PC-3 (cell line): ENCODE data around the gene HCN4. TPM values are rescaled to one million over a fixed set of nuclear protein-coding genes. Genes with fewer than 3 reads are reported as not detected.

ENCODE experiments used
- ATAC-seq: fragments of 200-7000 bp; cut with Tn5 transposase; 2 replicates; pipeline ENCODE4 v1.9.1; 2020; ENCODE audit warnings: mild to moderate bottlenecking, moderate library complexity
- BruUV-seq: library from RNA; stranded (reverse); fragments of 400-500 nt; replicated peaks from 2 replicates; lab custom pipeline; 2021; lab: Mats Ljungman, UMichigan
- CTCF ChIA-PET: fragments of 300-600 bp; sonication (Branson Sonifier 250); formaldehyde crosslinking; loops from one replicate; lab custom pipeline; 2022; ENCODE audit warnings: antibody characterized with exemption; lab: Charles Lee
- POLR2A ChIA-PET: fragments of 300-600 bp; sonication (Branson Sonifier 250); formaldehyde crosslinking; loops from one replicate; lab custom pipeline; 2022; ENCODE audit warnings: antibody characterized with exemption; ENCODE audit not compliant: unreplicated experiment; lab: Charles Lee
- DNase-seq: peaks from one replicate; pipeline ENCODE4 v3.0.0-alpha.2; 2015
- H2AFZ ChIP-seq: fragments of 300-600 bp; sonication (generic); 2 replicates; pipeline ENCODE4 v1.6.0; 2016; ENCODE audit warnings: antibody characterized with exemption, low read length
- H3F3A ChIP-seq: fragments of 300-600 bp; sonication (generic); one replicate; pipeline ENCODE4 v1.6.0; 2017; ENCODE audit warnings: antibody characterized with exemption, low read length, control low read depth, mild to moderate bottlenecking; ENCODE audit not compliant: unreplicated experiment
- H3K27ac ChIP-seq: fragments of 300-600 bp; sonication (generic); 2 replicates; pipeline ENCODE4 v1.5.1; 2016; ENCODE audit warnings: mild to moderate bottlenecking, low read length
- H3K27me3 ChIP-seq: fragments of 300-600 bp; sonication (generic); 2 replicates; pipeline ENCODE4 v1.6.1; 2016; ENCODE audit warnings: low read length, mixed read lengths
- H3K36me3 ChIP-seq: fragments of 300-600 bp; sonication (generic); 2 replicates; pipeline ENCODE4 v1.6.1; 2016; ENCODE audit warnings: low read depth, mixed run types, low read length, mixed read lengths
- H3K4me1 ChIP-seq: fragments of 300-600 bp; sonication (generic); 2 replicates; pipeline ENCODE4 v1.5.1; 2016; ENCODE audit warnings: low read length; ENCODE audit not compliant: insufficient read depth
- H3K4me2 ChIP-seq: fragments of 300-600 bp; sonication (generic); 2 replicates; pipeline ENCODE4 v1.6.0; 2016; ENCODE audit warnings: low read length
- H3K4me3 ChIP-seq: fragments of 300-600 bp; sonication (generic); 2 replicates; pipeline ENCODE4 v1.5.1; 2016; ENCODE audit warnings: mild to moderate bottlenecking, low read length, mixed read lengths
- H3K79me2 ChIP-seq: fragments of 300-600 bp; sonication (generic); 2 replicates; pipeline ENCODE4 v1.6.1; 2017; ENCODE audit warnings: low read length, mixed read lengths
- H3K9ac ChIP-seq: fragments of 300-600 bp; sonication (generic); 2 replicates; pipeline ENCODE4 v1.6.0; 2016; ENCODE audit warnings: mild to moderate bottlenecking, low read length
- H3K9me2 ChIP-seq: fragments of 300-600 bp; sonication (generic); replicated peaks from 2 replicates; pipeline ENCODE4 v1.6.1; 2016; ENCODE audit warnings: mixed run types, low read length, mixed read lengths
- H3K9me3 ChIP-seq: fragments of 300-600 bp; sonication (generic); 2 replicates; pipeline ENCODE4 v1.6.1; 2016; ENCODE audit warnings: low read length, mixed read lengths
- H4K20me1 ChIP-seq: fragments of 300-600 bp; sonication (generic); 2 replicates; pipeline ENCODE4 v1.6.1; 2016; ENCODE audit warnings: low read length, mixed read lengths
- EZH2 ChIP-seq: fragments of 300-600 bp; sonication (generic); IDR thresholded peaks from one replicate; pipeline ENCODE4 v1.6.1; 2017; ENCODE audit warnings: antibody characterized with exemption, mild to moderate bottlenecking, low read length; ENCODE audit not compliant: unreplicated experiment
- EZH2phosphoT487 ChIP-seq: fragments of 300-600 bp; sonication (generic); IDR thresholded peaks from 2 replicates; pipeline ENCODE4 v1.6.1; 2018; ENCODE audit warnings: mild to moderate bottlenecking, antibody characterized with exemption, low read length, borderline replicate concordance
- intact Hi-C: fragments of 100-400 bp; cut with micrococcal nuclease; formaldehyde crosslinking; loops from 2 replicates; pipeline ENCODE4 v1.9.0; 2023
- total RNA-seq: library from RNA; depleted of rRNA; stranded (reverse); fragments of >200 nt; gene quantifications from 2 replicates; pipeline ENCODE4 v1.2.3, GENCODE V29; 2014
- TF ChIP-seq, protein P1 (sequence below): fragments of 300-600 bp; sonication (generic); conservative IDR thresholded peaks from 2 replicates; pipeline ENCODE4 v1.5.1; 2017; ENCODE audit warnings: antibody characterized with exemption, low read depth, mild to moderate bottlenecking, low read length

Gene HCN4
- total RNA-seq, 1 experiment from 2014 or later = not detected

- no peak overlapping the region for H3K4me3 ChIP-seq
- TF ChIP-seq EZH2phosphoT487 (no peak), EZH2 (no peak)
- TF ChIP-seq, protein P1, sequence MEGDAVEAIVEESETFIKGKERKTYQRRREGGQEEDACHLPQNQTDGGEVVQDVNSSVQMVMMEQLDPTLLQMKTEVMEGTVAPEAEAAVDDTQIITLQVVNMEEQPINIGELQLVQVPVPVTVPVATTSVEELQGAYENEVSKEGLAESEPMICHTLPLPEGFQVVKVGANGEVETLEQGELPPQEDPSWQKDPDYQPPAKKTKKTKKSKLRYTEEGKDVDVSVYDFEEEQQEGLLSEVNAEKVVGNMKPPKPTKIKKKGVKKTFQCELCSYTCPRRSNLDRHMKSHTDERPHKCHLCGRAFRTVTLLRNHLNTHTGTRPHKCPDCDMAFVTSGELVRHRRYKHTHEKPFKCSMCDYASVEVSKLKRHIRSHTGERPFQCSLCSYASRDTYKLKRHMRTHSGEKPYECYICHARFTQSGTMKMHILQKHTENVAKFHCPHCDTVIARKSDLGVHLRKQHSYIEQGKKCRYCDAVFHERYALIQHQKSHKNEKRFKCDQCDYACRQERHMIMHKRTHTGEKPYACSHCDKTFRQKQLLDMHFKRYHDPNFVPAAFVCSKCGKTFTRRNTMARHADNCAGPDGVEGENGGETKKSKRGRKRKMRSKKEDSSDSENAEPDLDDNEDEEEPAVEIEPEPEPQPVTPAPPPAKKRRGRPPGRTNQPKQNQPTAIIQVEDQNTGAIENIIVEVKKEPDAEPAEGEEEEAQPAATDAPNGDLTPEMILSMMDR = no peak
- CTCF ChIA-PET = no interaction called here
- H4K20me1 ChIP-seq = no peaks in the 10 kb centered on the region
- H2AFZ ChIP-seq = no peak overlapping the region
- ATAC-seq (no peak), DNase-seq (no peak)
- no peak overlapping the region for H3K4me2 ChIP-seq
- BruUV-seq = no TSS peak
- H3K4me1 ChIP-seq = no peaks in the 10 kb centered on the region
- H3F3A ChIP-seq = no peaks in the 10 kb centered on the region
- POLR2A ChIA-PET = no interaction called here
- H3K27me3 ChIP-seq = peaks cover 11% of the 10 kb centered on the region; the same call in 1 of the 2 replicates
- intact Hi-C loops = no loop called here
- no peaks in the 10 kb centered on the region for H3K9me2 ChIP-seq
- H3K9ac ChIP-seq = no peak overlapping the region
- no peaks in the 10 kb centered on the region for H3K79me2 ChIP-seq
- H3K36me3 ChIP-seq = no peaks in the 10 kb centered on the region
- no peaks in the 10 kb centered on the region for H3K9me3 ChIP-seq
- H3K27ac ChIP-seq = no peak overlapping the region
These were observed 30.1 kb upstream of the HCN4 start for GRCh38 chr15:73398861-73399260.

DNA sequence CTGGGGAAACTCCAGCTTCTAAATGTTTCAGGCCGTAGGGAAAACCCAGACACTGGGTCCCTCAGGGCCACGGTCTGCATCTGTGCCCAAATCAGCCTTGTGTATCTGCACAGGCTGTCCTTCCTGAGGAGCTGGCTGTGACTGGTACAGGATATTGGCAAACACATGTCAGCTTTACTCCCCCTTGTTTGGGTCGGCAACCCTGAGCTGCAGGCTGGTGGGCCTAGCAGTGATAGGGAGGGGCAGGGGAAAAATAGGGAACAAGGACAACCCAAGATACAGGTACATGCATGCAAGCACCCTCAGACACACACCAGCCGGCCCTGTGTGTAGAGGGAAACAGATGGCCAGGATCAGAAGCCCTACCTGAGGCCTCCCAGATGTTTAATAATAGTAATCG is 28.7 kb upstream of the HCN4 start:
- no peaks in the 10 kb centered on the region for H3K9me2 ChIP-seq
- no peaks in the 10 kb centered on the region for H3K4me1 ChIP-seq
- TF ChIP-seq EZH2 (no peak), EZH2phosphoT487 (no peak)
- TF ChIP-seq, protein P1 = no peak
- no peak for ATAC-seq
- no peak overlapping the region for H3K27ac ChIP-seq
- DNase-seq = no peak
- H3F3A ChIP-seq = no peaks in the 10 kb centered on the region
- BruUV-seq = no TSS peak
- no peaks in the 10 kb centered on the region for H4K20me1 ChIP-seq
- peaks cover 11% of the 10 kb centered on the region; the same call in 1 of the 2 replicates for H3K27me3 ChIP-seq
- no peak overlapping the region for H3K4me2 ChIP-seq
- H3K9ac ChIP-seq = no peak overlapping the region
- H3K79me2 ChIP-seq = no peaks in the 10 kb centered on the region
- POLR2A ChIA-PET = no interaction called here
- intact Hi-C loops = no loop called here
- H3K4me3 ChIP-seq = no peak overlapping the region
- no peak overlapping the region for H2AFZ ChIP-seq
- no peaks in the 10 kb centered on the region for H3K9me3 ChIP-seq
- CTCF ChIA-PET = no interaction called here
- no peaks in the 10 kb centered on the region for H3K36me3 ChIP-seq

- DNase-seq = no peak
- Histone ChIP-seq H3K4me3 (no peak overlapping the region), H3K9me2 (no peaks in the 10 kb centered on the region), H3F3A (no peaks in the 10 kb centered on the region), H4K20me1 (no peaks in the 10 kb centered on the region), H3K4me2 (no peak overlapping the region), H2AFZ (no peak overlapping the region), H3K79me2 (no peaks in the 10 kb centered on the region), H3K27me3 (peaks cover 8% of the 10 kb centered on the region; the same call in 1 of the 2 replicates), H3K9me3 (no peaks in the 10 kb centered on the region), H3K27ac (no peak overlapping the region), H3K4me1 (no peaks in the 10 kb centered on the region), H3K36me3 (no peaks in the 10 kb centered on the region), H3K9ac (no peak overlapping the region)
- no TSS peak for BruUV-seq
- no peak for ATAC-seq
- no peak for TF ChIP-seq EZH2phosphoT487
- TF ChIP-seq EZH2 = no peak
- TF ChIP-seq, protein P1 = no peak
- CTCF ChIA-PET = no interaction called here
- intact Hi-C loops = no loop called here
- POLR2A ChIA-PET = no interaction called here
These were observed 26.9 kb upstream of the HCN4 start for GRCh38 chr15:73395671-73396070.
